ENCODE data around the gene CYREN. TPM values are rescaled to one million over a fixed set of nuclear protein-coding genes. Genes with fewer than 3 reads are reported as not detected.

The CYREN gene
- total and polyA plus RNA-seq, 2 of the 13 experiments (the other 11 are each of a cell fraction or from before 2014, with no cell fraction given): 20.7 to 60.7 TPM

DNA sequence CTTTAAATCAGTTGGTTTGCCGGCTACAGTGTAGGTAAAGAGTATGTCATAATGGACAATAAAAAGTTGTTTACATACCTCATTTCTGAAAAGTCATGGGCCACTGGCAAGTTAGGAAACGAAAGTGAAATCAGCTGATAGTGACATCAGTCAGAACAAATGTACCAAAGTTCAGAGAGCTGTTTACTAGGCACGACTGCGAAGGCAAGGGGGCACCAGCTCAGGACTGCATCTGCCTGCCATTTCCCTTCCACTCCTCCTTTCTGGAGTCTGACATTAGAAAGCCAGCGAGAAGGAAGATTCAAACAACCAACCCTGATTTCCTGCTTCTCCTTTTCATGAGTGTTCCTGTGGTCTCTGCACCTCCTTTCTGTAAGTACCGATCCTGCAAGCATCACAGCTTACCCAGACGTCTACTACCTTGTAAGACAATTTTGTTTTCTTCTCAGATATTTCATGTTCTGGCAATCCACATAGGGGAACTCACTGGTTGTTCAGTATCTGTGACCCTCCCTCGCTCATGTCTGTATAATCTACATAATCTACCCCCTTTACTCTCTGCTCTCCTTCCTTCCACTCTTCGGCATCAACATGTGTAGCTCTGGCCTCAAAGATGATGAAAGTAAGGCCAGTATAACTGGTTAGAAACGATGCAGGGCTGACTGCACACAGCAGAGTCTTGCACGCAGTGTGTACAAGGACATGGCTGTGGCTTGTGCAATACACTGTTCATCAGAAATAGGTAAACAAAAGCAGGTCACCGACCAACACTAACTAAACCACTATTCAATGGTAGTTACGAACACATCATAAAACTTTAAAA, 22.4 kb downstream of the CYREN start, which contains the start of gene TMEM140 (continued):
- TF ChIP-seq, protein P1, sequence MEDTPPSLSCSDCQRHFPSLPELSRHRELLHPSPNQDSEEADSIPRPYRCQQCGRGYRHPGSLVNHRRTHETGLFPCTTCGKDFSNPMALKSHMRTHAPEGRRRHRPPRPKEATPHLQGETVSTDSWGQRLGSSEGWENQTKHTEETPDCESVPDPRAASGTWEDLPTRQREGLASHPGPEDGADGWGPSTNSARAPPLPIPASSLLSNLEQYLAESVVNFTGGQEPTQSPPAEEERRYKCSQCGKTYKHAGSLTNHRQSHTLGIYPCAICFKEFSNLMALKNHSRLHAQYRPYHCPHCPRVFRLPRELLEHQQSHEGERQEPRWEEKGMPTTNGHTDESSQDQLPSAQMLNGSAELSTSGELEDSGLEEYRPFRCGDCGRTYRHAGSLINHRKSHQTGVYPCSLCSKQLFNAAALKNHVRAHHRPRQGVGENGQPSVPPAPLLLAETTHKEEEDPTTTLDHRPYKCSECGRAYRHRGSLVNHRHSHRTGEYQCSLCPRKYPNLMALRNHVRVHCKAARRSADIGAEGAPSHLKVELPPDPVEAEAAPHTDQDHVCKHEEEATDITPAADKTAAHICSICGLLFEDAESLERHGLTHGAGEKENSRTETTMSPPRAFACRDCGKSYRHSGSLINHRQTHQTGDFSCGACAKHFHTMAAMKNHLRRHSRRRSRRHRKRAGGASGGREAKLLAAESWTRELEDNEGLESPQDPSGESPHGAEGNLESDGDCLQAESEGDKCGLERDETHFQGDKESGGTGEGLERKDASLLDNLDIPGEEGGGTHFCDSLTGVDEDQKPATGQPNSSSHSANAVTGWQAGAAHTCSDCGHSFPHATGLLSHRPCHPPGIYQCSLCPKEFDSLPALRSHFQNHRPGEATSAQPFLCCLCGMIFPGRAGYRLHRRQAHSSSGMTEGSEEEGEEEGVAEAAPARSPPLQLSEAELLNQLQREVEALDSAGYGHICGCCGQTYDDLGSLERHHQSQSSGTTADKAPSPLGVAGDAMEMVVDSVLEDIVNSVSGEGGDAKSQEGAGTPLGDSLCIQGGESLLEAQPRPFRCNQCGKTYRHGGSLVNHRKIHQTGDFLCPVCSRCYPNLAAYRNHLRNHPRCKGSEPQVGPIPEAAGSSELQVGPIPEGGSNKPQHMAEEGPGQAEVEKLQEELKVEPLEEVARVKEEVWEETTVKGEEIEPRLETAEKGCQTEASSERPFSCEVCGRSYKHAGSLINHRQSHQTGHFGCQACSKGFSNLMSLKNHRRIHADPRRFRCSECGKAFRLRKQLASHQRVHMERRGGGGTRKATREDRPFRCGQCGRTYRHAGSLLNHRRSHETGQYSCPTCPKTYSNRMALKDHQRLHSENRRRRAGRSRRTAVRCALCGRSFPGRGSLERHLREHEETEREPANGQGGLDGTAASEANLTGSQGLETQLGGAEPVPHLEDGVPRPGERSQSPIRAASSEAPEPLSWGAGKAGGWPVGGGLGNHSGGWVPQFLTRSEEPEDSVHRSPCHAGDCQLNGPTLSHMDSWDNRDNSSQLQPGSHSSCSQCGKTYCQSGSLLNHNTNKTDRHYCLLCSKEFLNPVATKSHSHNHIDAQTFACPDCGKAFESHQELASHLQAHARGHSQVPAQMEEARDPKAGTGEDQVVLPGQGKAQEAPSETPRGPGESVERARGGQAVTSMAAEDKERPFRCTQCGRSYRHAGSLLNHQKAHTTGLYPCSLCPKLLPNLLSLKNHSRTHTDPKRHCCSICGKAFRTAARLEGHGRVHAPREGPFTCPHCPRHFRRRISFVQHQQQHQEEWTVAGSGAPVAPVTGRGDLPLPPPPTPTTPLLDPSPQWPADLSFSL (CRISPR knock-in tag; IDR thresholded peaks at IDR 0.05): no peak
- TF ChIP-seq ZNF629 (CRISPR knock-in tag; conservative IDR thresholded peaks at IDR 0.05) (peak; percentile 36), ZNF749 (CRISPR knock-in tag; IDR thresholded peaks at IDR 0.05; ENCODE audit: borderline replicate concordance) (no peak; the same call in 1 of the 2 replicates), GFI1 (CRISPR knock-in tag; IDR thresholded peaks at IDR 0.05; ENCODE audit: borderline replicate concordance) (peak; percentile 78; the same call in 1 of the 2 replicates), ZMYM4 (CRISPR knock-in tag; IDR thresholded peaks at IDR 0.05) (peak; percentile 57), ATF7 (IDR thresholded peaks at IDR 0.05) (peak; percentile 95), ATF7 (CRISPR knock-in tag; IDR thresholded peaks at IDR 0.05) (peak; percentile 99), KMT2B (CRISPR knock-in tag; IDR thresholded peaks at IDR 0.05) (peak; percentile 87; the same call in 1 of the 2 replicates), ZNF138 (CRISPR knock-in tag; IDR thresholded peaks at IDR 0.05; ENCODE audit: low read depth) (no peak), KAT8 (CRISPR knock-in tag; IDR thresholded peaks at IDR 0.05) (peak; percentile 73), MED8 (CRISPR knock-in tag; IDR thresholded peaks at IDR 0.05; ENCODE audit: insufficient replicate concordance) (no peak), ZNF644 (CRISPR knock-in tag; IDR thresholded peaks at IDR 0.05; ENCODE audit: low read depth) (peak; percentile 84), FOXM1 (CRISPR knock-in tag; IDR thresholded peaks at IDR 0.05) (no peak)
- TF ChIP-seq, protein P2, sequence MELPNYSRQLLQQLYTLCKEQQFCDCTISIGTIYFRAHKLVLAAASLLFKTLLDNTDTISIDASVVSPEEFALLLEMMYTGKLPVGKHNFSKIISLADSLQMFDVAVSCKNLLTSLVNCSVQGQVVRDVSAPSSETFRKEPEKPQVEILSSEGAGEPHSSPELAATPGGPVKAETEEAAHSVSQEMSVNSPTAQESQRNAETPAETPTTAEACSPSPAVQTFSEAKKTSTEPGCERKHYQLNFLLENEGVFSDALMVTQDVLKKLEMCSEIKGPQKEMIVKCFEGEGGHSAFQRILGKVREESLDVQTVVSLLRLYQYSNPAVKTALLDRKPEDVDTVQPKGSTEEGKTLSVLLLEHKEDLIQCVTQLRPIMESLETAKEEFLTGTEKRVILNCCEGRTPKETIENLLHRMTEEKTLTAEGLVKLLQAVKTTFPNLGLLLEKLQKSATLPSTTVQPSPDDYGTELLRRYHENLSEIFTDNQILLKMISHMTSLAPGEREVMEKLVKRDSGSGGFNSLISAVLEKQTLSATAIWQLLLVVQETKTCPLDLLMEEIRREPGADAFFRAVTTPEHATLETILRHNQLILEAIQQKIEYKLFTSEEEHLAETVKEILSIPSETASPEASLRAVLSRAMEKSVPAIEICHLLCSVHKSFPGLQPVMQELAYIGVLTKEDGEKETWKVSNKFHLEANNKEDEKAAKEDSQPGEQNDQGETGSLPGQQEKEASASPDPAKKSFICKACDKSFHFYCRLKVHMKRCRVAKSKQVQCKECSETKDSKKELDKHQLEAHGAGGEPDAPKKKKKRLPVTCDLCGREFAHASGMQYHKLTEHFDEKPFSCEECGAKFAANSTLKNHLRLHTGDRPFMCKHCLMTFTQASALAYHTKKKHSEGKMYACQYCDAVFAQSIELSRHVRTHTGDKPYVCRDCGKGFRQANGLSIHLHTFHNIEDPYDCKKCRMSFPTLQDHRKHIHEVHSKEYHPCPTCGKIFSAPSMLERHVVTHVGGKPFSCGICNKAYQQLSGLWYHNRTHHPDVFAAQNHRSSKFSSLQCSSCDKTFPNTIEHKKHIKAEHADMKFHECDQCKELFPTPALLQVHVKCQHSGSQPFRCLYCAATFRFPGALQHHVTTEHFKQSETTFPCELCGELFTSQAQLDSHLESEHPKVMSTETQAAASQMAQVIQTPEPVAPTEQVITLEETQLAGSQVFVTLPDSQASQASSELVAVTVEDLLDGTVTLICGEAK (IDR thresholded peaks at IDR 0.05): no peak
- TF ChIP-seq, protein P2 (CRISPR knock-in tag; IDR thresholded peaks at IDR 0.05): no peak; the same call in 1 of the 2 replicates
